Endothelial cell of umbilical vein (primary cell): Measurements from ENCODE around the gene PIK3CB. TPM values are rescaled to one million over a fixed set of nuclear protein-coding genes. Genes with fewer than 3 reads are reported as not detected.

Experiments used
- BruUV-seq: library from RNA; stranded (reverse); fragments of 400-500 nt; replicated peaks from 2 replicates; lab custom pipeline; 2021; lab: Mats Ljungman, UMichigan
- CTCF ChIA-PET: fragments of 300-600, 350-600 bp; sonication (Branson Sonifier 250); formaldehyde crosslinking; loops from one replicate; lab custom pipeline; 2021; ENCODE audit warnings: antibody characterized with exemption, inconsistent platforms; lab: Charles Lee
- POLR2A ChIA-PET: fragments of 300-600, 350-600 bp; sonication (Branson Sonifier 250); formaldehyde crosslinking; loops from one replicate; lab custom pipeline; 2021; ENCODE audit warnings: antibody characterized with exemption, inconsistent platforms; lab: Charles Lee
- DNase-seq: peaks from one replicate; pipeline ENCODE4 v3.0.0-alpha.2; 2011; ENCODE audit warnings: low read depth, low spot score
- FAIRE-seq: peaks from 2 replicates; lab custom pipeline; 2011; peaks lifted over from hg19 to GRCh38; lab: Jason Lieb, UNC
- H2AFZ ChIP-seq: 2 replicates; pipeline ENCODE4 v1.6.0; 2012; ENCODE audit warnings: low read depth, low read length, control low read depth, inconsistent platforms
- H3K27ac ChIP-seq: 2 replicates; pipeline ENCODE4 v1.5.1; 2011; ENCODE audit warnings: low read depth, mild to moderate bottlenecking, control low read depth, low read length, moderate library complexity; ENCODE audit not compliant: insufficient read depth
- H3K27me3 ChIP-seq, 2 experiments: 2 replicates each; pipeline versions ENCODE4 v1.6.0 to v1.6.1; 2011; ENCODE audit warnings: low read length in 2 of 2, mixed read lengths in 1 of 2; ENCODE audit not compliant: control insufficient read depth in 2 of 2, insufficient read depth in 2 of 2
- H3K36me3 ChIP-seq, 2 experiments: 2 replicates in 1 of 2; 3 replicates in 1 of 2; pipeline ENCODE4 v1.5.1; 2011; ENCODE audit warnings: low read length in 2 of 2, mild to moderate bottlenecking in 1 of 2, moderate library complexity in 1 of 2; ENCODE audit not compliant: control insufficient read depth in 2 of 2, insufficient read depth in 2 of 2; ENCODE audit errors: extremely low read depth in 1 of 2
- H3K4me1 ChIP-seq: 3 replicates; pipeline ENCODE4 v1.5.1; 2011; ENCODE audit warnings: mild to moderate bottlenecking, low read length; ENCODE audit not compliant: control insufficient read depth, insufficient read depth; ENCODE audit errors: extremely low read depth
- H3K4me2 ChIP-seq: 2 replicates; pipeline ENCODE4 v1.6.1; 2011; ENCODE audit warnings: low read length, control low read depth, mixed read lengths; ENCODE audit not compliant: insufficient read depth
- H3K4me3 ChIP-seq, 3 experiments: fragments of 200-600 bp in 1 of 3; sonication (generic), shearing (Covaris generic) in 1 of 3; replicated peaks in 1 of 3; 2 replicates each; pipeline ENCODE4 v1.5.1; 2011 to 2016; ENCODE audit warnings: control low read depth in 3 of 3, low read length in 3 of 3, mild to moderate bottlenecking in 2 of 3, inconsistent platforms in 1 of 3, low read depth in 1 of 3, moderate library complexity in 1 of 3; ENCODE audit not compliant: insufficient read depth in 1 of 3
- H3K79me2 ChIP-seq: 2 replicates; pipeline ENCODE4 v1.6.0; 2012; ENCODE audit warnings: low read length, inconsistent platforms; ENCODE audit not compliant: control insufficient read depth, insufficient read depth
- H3K9ac ChIP-seq: replicated peaks from 2 replicates; pipeline ENCODE3; 2011; ENCODE audit warnings: low read length, control low read depth; ENCODE audit not compliant: insufficient read depth; ENCODE audit errors: extremely low read depth
- H3K9me1 ChIP-seq: replicated peaks from 3 replicates; pipeline ENCODE4 v1.6.0; 2011; ENCODE audit warnings: mild to moderate bottlenecking, low read length; ENCODE audit not compliant: control insufficient read depth, insufficient read depth; ENCODE audit errors: extremely low read depth
- H3K9me3 ChIP-seq: replicated peaks from 2 replicates; pipeline ENCODE4 v1.5.1; 2012; ENCODE audit warnings: low read length, inconsistent platforms; ENCODE audit not compliant: control insufficient read depth, insufficient read depth
- H4K20me1 ChIP-seq: replicated peaks from 2 replicates; pipeline ENCODE3; 2011; ENCODE audit warnings: mild to moderate bottlenecking, low read length; ENCODE audit not compliant: control insufficient read depth, insufficient read depth; ENCODE audit errors: extremely low read depth
- CTCF ChIP-seq, 2 donors: IDR thresholded peaks; 1 replicate in 1 of 2; 2 replicates in 1 of 2; pipeline ENCODE4 v1.5.1; 2011; ENCODE audit warnings: low read length in 2 of 2, mild to moderate bottlenecking in 2 of 2, moderate library complexity in 2 of 2, control low read depth in 1 of 2, inconsistent platforms in 1 of 2, low read depth in 1 of 2; ENCODE audit not compliant: insufficient read depth in 1 of 2; ENCODE audit errors: extremely low read depth in 1 of 2
- FOS ChIP-seq: IDR thresholded peaks from 2 replicates; pipeline ENCODE4 v1.6.1; 2011; ENCODE audit warnings: mild to moderate bottlenecking, low read length, moderate library complexity, borderline replicate concordance; ENCODE audit not compliant: insufficient read depth
- GATA2 ChIP-seq: IDR thresholded peaks from 2 replicates; pipeline ENCODE4 v1.7.0; 2011; ENCODE audit warnings: low read depth, mild to moderate bottlenecking, moderate library complexity, mixed read lengths, low read length; ENCODE audit not compliant: insufficient read length, insufficient read depth
- JUN ChIP-seq: IDR thresholded peaks from 2 replicates; pipeline ENCODE4 v1.6.1; 2011; ENCODE audit warnings: borderline replicate concordance, low read depth; ENCODE audit not compliant: insufficient read length, insufficient read depth
- MAX ChIP-seq: IDR thresholded peaks from 2 replicates; pipeline ENCODE4 v1.6.1; 2011; ENCODE audit not compliant: insufficient read depth, insufficient read length
- MYC ChIP-seq: IDR thresholded peaks from one replicate; pipeline ENCODE4 v1.6.1; 2011; ENCODE audit warnings: mild to moderate bottlenecking, low read depth, low read length
- POLR2A ChIP-seq: IDR thresholded peaks from 2 replicates; pipeline ENCODE4 v1.6.1; 2012; ENCODE audit warnings: low read depth, mild to moderate bottlenecking, control low read depth, low read length
- dilution Hi-C: fragments of 300-500 bp; cut with MboI; formaldehyde crosslinking; loops from one replicate; pipeline ENCODE4 v1.15.0; 2019; ENCODE audit warnings: low sequenced_read_pairs; ENCODE audit not compliant: extremely low pct_ligation_motif_present
- intact Hi-C: fragments of 100-400 bp; cut with micrococcal nuclease; formaldehyde crosslinking; loops from one replicate; pipeline ENCODE4 v1.10.0; 2022
- polyA plus RNA-seq, 4 experiments: library from polyadenylated mRNA; depleted of rRNA in 3 of 4; stranded (reverse) in 3 of 4; unstranded in 1 of 4; fragments of >200 nt; gene quantifications; 2 replicates each; pipeline versions ENCODE4 v1.2.1 to v1.2.3, GENCODE V29; 2011 to 2012; ENCODE audit warnings: missing spikeins in 1 of 4
- total RNA-seq: library from RNA; stranded (reverse); gene quantifications from 2 replicates; pipeline ENCODE4 v1.2.3, GENCODE V29; 2021

The PIK3CB gene
- total and polyA plus RNA-seq, 2 donors (not counting 3 experiments of a cell fraction or from before 2014, with no cell fraction given): 9.0 to 29.8 TPM

GRCh38 chr3:138740072-138740471 lies 94.7 kb downstream of the PIK3CB start:
- H4K20me1 ChIP-seq: no peaks in the 10 kb centered on the region
- H3K36me3 ChIP-seq: peaks cover 0 to 3% of the 10 kb centered on the region in 2 experiments
- H3K27ac ChIP-seq: no peak overlapping the region
- no TSS peak for BruUV-seq
- no peaks in the 10 kb centered on the region for H3K79me2 ChIP-seq
- TF ChIP-seq MAX (no peak), GATA2 (no peak)
- FAIRE-seq (no peak), DNase-seq (no peak)
- H3K4me1 ChIP-seq: no peaks in the 10 kb centered on the region
- H3K9me1 ChIP-seq: no peaks in the 10 kb centered on the region
- H3K9ac ChIP-seq: no peak overlapping the region
- no peak overlapping the region for H3K4me3 ChIP-seq
- no peak overlapping the region for H3K4me2 ChIP-seq
- CTCF ChIA-PET: interaction anchor here (1.4 kb wide), 1 partner anchor 176 kb away, joined by 8 read pairs; no protein-coding TSS in a partner anchor
- intact Hi-C loops (no loop called here), dilution Hi-C loops (no loop called here)
- H2AFZ ChIP-seq: no peak overlapping the region
- POLR2A ChIA-PET: no interaction called here
- no peaks in the 10 kb centered on the region for H3K27me3 ChIP-seq
- H3K9me3 ChIP-seq: no peaks in the 10 kb centered on the region

GRCh38 chr3:138732456-138732855 lies 102.3 kb downstream of the PIK3CB start:
- TF ChIP-seq FOS: no peak
- TF ChIP-seq POLR2A: no peak
- TF ChIP-seq CTCF (IDR thresholded peaks at IDR 0.05; ENCODE audit: extremely low read depth in 1 of 2, insufficient read depth in 1 of 2, low read depth in 1 of 2, low read length in 2 of 2): no peak
- TF ChIP-seq MYC: no peak
- TF ChIP-seq JUN: no peak
- no peak for TF ChIP-seq GATA2

More at GRCh38 chr3:138732456-138732855, 102.3 kb downstream of the PIK3CB start:
- no peaks in the 10 kb centered on the region for H3K79me2 ChIP-seq
- DNase-seq: no peak
- no TSS peak for BruUV-seq
- H3K4me2 ChIP-seq: no peak overlapping the region
- H3K4me1 ChIP-seq: no peaks in the 10 kb centered on the region
- ChIA-PET CTCF (interaction anchor here (5.5 kb wide), 1 partner anchor 183 kb away, joined by 25 read pairs; no protein-coding TSS in a partner anchor), POLR2A (no interaction called here)
- H3K9me1 ChIP-seq: no peaks in the 10 kb centered on the region
- no peaks in the 10 kb centered on the region for H3K9me3 ChIP-seq
- no peak overlapping the region for H3K4me3 ChIP-seq
- dilution Hi-C loops: no loop called here
- no peaks in the 10 kb centered on the region for H4K20me1 ChIP-seq
- H3K27ac ChIP-seq: no peak overlapping the region
- no peaks in the 10 kb centered on the region for H3K27me3 ChIP-seq
- H2AFZ ChIP-seq: no peak overlapping the region
- FAIRE-seq: no peak
- H3K36me3 ChIP-seq: no peaks in the 10 kb centered on the region
- intact Hi-C loops: no loop called here
- H3K9ac ChIP-seq: no peak overlapping the region
